MM.1S (cell line): ENCODE measurements around the gene TMED5.

Experiments used
- EZH2 ChIP-seq: fragments of 300-600 bp; sonication (generic); optimal IDR thresholded peaks from 2 replicates; pipeline ENCODE3; 2017; ENCODE audit warnings: low read depth, mild to moderate bottlenecking, antibody characterized with exemption, low read length, mixed read lengths
- EZH2phosphoT487 ChIP-seq: fragments of 300-600 bp; sonication (generic); IDR thresholded peaks from 2 replicates; pipeline ENCODE4 v1.6.1; 2018; ENCODE audit warnings: antibody characterized with exemption, low read length
- TF ChIP-seq, protein P1 (sequence below): fragments of 300-600 bp; sonication (generic); IDR thresholded peaks from 2 replicates; pipeline ENCODE4 v1.5.1; 2016; ENCODE audit warnings: antibody characterized with exemption, low read length, mixed read lengths

- TF ChIP-seq, protein P1, sequence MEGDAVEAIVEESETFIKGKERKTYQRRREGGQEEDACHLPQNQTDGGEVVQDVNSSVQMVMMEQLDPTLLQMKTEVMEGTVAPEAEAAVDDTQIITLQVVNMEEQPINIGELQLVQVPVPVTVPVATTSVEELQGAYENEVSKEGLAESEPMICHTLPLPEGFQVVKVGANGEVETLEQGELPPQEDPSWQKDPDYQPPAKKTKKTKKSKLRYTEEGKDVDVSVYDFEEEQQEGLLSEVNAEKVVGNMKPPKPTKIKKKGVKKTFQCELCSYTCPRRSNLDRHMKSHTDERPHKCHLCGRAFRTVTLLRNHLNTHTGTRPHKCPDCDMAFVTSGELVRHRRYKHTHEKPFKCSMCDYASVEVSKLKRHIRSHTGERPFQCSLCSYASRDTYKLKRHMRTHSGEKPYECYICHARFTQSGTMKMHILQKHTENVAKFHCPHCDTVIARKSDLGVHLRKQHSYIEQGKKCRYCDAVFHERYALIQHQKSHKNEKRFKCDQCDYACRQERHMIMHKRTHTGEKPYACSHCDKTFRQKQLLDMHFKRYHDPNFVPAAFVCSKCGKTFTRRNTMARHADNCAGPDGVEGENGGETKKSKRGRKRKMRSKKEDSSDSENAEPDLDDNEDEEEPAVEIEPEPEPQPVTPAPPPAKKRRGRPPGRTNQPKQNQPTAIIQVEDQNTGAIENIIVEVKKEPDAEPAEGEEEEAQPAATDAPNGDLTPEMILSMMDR = no peak
- TF ChIP-seq EZH2phosphoT487 = no peak
- no peak for TF ChIP-seq EZH2
Measured at GRCh38 chr1:93207211-93207610, 27.0 kb upstream of the TMED5 start.
